Transverse colon (tissue), 3 donors: ENCODE measurements around the gene DYNC1H1.

Experiments
- POLR2A ChIP-seq: fragments of 450-650 bp; IDR thresholded peaks from one replicate; pipeline ENCODE4 v1.6.1; 2016; ENCODE audit warnings: antibody characterized with exemption, mild to moderate bottlenecking, moderate library complexity
- TF ChIP-seq, protein P1 (sequence below), 5 experiments: fragments of 200-600 bp in 3 of 5; fragments of 450-650 bp in 2 of 5; sonication (generic) in 3 of 5; IDR thresholded peaks; 1 replicate in 2 of 5; 2 replicates in 3 of 5; pipeline ENCODE4 v1.5.1; 2016 to 2017; ENCODE audit warnings: antibody characterized with exemption in 5 of 5, inconsistent platforms in 3 of 5, mild to moderate bottlenecking in 2 of 5, moderate library complexity in 1 of 5

GRCh38 chr14:102089621-102090343 is 125.4 kb downstream of the DYNC1H1 start:
- TF ChIP-seq, protein P1, sequence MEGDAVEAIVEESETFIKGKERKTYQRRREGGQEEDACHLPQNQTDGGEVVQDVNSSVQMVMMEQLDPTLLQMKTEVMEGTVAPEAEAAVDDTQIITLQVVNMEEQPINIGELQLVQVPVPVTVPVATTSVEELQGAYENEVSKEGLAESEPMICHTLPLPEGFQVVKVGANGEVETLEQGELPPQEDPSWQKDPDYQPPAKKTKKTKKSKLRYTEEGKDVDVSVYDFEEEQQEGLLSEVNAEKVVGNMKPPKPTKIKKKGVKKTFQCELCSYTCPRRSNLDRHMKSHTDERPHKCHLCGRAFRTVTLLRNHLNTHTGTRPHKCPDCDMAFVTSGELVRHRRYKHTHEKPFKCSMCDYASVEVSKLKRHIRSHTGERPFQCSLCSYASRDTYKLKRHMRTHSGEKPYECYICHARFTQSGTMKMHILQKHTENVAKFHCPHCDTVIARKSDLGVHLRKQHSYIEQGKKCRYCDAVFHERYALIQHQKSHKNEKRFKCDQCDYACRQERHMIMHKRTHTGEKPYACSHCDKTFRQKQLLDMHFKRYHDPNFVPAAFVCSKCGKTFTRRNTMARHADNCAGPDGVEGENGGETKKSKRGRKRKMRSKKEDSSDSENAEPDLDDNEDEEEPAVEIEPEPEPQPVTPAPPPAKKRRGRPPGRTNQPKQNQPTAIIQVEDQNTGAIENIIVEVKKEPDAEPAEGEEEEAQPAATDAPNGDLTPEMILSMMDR (IDR thresholded peaks at IDR 0.05), result no peak
- no peak for TF ChIP-seq POLR2A
